ENCODE measurements around the gene NEO1. TPM values are rescaled to one million over a fixed set of nuclear protein-coding genes. Genes with fewer than 3 reads are reported as not detected.
"Not testable (repeated sequence)": the region's sequence is repeated elsewhere in the genome, so short reads cannot be mapped to it uniquely, and the experiment has no call there.

NEO1 gene
- polyA plus RNA-seq, 1 of the 3 experiments (the other 2 are of a cell fraction), result 13.1 TPM

GRCh38 chr15:73166711-73167110 is 114.4 kb downstream of the NEO1 start:
- H3K4me2 ChIP-seq; H3K4me1 ChIP-seq (ENCODE audit: control insufficient read depth in 1 of 2, insufficient read depth in 2 of 2, low read depth in 1 of 2, low read length in 1 of 2); H3F3A ChIP-seq (replicated peaks; ENCODE audit: insufficient read depth); DNase-seq; H3K9me2 ChIP-seq; H2AFZ ChIP-seq (ENCODE audit: low read depth); H3K79me2 ChIP-seq (ENCODE audit: insufficient read depth); H4K20me1 ChIP-seq (ENCODE audit: insufficient read depth); H3K9me3 ChIP-seq; H3K9ac ChIP-seq; H3K4me3 ChIP-seq (ENCODE audit: low read depth in 2 of 2, low read length in 1 of 2); H3K27me3 ChIP-seq (ENCODE audit: insufficient read depth); H3K27ac ChIP-seq (ENCODE audit: low read depth in 2 of 2, low read length in 1 of 2); POLR2A ChIA-PET; H3K36me3 ChIP-seq (replicated peaks in 1 of 2; ENCODE audit: control insufficient read depth in 1 of 2, insufficient read depth in 2 of 2, low read length in 1 of 2): not testable (repeated sequence)
- WGBS (ENCODE audit: low lambda C conversion rate), result no CpG with 5 or more reads among the region's 1 CpG
- CTCF ChIA-PET, result interaction anchor here (0.9 to 1.3 kb wide), 2 partner anchors 9 to 107 kb away, joined by 3 read pairs; no protein-coding TSS in a partner anchor

GRCh38 chr15:73168487-73168886 is 116.2 kb downstream of the NEO1 start:
- no peak for DNase-seq
- CTCF ChIA-PET, result interaction anchor here (1.0 to 1.8 kb wide), 2 partner anchors 9 to 72 kb away, joined by 3 to 5 read pairs; no protein-coding TSS in a partner anchor
- no peaks in the 10 kb centered on the region for H4K20me1 ChIP-seq (ENCODE audit: insufficient read depth)
- no peak overlapping the region for H3K9ac ChIP-seq
- no peak overlapping the region for H3K4me3 ChIP-seq (ENCODE audit: low read depth in 2 of 2, low read length in 1 of 2)
- 96% methylated on average over 3 of the region's 3 CpGs for WGBS (ENCODE audit: low lambda C conversion rate)
- no peaks in the 10 kb centered on the region for H3K79me2 ChIP-seq (ENCODE audit: insufficient read depth)
- no peaks in the 10 kb centered on the region for H3K36me3 ChIP-seq (replicated peaks in 1 of 2; ENCODE audit: control insufficient read depth in 1 of 2, insufficient read depth in 2 of 2, low read length in 1 of 2)
- H3K9me3 ChIP-seq, result peaks cover 5% of the 10 kb centered on the region; the same call in 1 of the 2 replicates
- no peaks in the 10 kb centered on the region; a peak in 1 of 4 replicates for H3K4me1 ChIP-seq (ENCODE audit: control insufficient read depth in 1 of 2, insufficient read depth in 2 of 2, low read depth in 1 of 2, low read length in 1 of 2)
- H2AFZ ChIP-seq (ENCODE audit: low read depth), result no peak overlapping the region
- H3K27ac ChIP-seq (ENCODE audit: low read depth in 2 of 2, low read length in 1 of 2), result no peak overlapping the region
- TF ChIP-seq GABPA (IDR thresholded peaks at IDR 0.05; ENCODE audit: low read depth), result no peak
- no peak for TF ChIP-seq SIN3A (IDR thresholded peaks at IDR 0.05; ENCODE audit: borderline replicate concordance, low read depth, low read length)
- H3K4me2 ChIP-seq, result no peak overlapping the region
- POLR2A ChIA-PET, result no interaction called here
- no peaks in the 10 kb centered on the region for H3K9me2 ChIP-seq
- H3K27me3 ChIP-seq (ENCODE audit: insufficient read depth), result no peaks in the 10 kb centered on the region
- H3F3A ChIP-seq (replicated peaks; ENCODE audit: insufficient read depth), result no peaks in the 10 kb centered on the region

DNA sequence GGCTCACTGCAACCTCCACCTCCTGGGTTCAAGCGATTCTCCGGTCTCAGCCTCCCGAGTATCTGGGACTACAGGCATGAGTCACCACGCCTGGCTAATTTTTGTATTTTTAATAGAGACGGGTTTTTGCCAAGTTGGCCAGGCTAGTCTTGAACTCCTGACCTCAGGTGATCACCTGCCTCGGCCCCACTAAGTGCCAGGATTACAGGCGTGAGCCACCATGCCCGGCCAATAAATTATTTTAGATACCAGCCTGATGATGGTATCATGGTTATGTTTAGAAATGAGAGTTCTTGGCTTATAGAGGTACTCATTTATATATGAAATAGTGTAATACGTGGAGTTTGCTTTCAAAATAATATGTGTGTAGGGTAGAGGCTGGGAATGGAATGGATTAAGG is 119.4 kb downstream of the NEO1 start:
- Histone ChIP-seq H3K9ac (no peak overlapping the region), H3F3A (replicated peaks; ENCODE audit: insufficient read depth) (no peaks in the 10 kb centered on the region), H3K4me1 (ENCODE audit: control insufficient read depth in 1 of 2, insufficient read depth in 2 of 2, low read depth in 1 of 2, low read length in 1 of 2) (peaks cover 0 to 4% of the 10 kb centered on the region in 2 experiments; a peak in 2 of 4 replicates), H4K20me1 (ENCODE audit: insufficient read depth) (no peaks in the 10 kb centered on the region), H3K27me3 (ENCODE audit: insufficient read depth) (no peaks in the 10 kb centered on the region), H2AFZ (ENCODE audit: low read depth) (no peak overlapping the region), H3K9me3 (no peaks in the 10 kb centered on the region), H3K27ac (ENCODE audit: low read depth in 2 of 2, low read length in 1 of 2) (no peak overlapping the region), H3K4me3 (ENCODE audit: low read depth in 2 of 2, low read length in 1 of 2) (no peak overlapping the region), H3K4me2 (no peak overlapping the region), H3K79me2 (ENCODE audit: insufficient read depth) (no peaks in the 10 kb centered on the region), H3K9me2 (no peaks in the 10 kb centered on the region), H3K36me3 (replicated peaks in 1 of 2; ENCODE audit: control insufficient read depth in 1 of 2, insufficient read depth in 2 of 2, low read length in 1 of 2) (peaks cover 1 to 3% of the 10 kb centered on the region in 2 experiments)
- DNase-seq, result no peak
- CTCF ChIA-PET, result no interaction called here
- no peak for TF ChIP-seq POLR2AphosphoS5 (IDR thresholded peaks at IDR 0.05; ENCODE audit: low read depth, low read length)
- no peak for TF ChIP-seq ELF1 (IDR thresholded peaks at IDR 0.05)
- TF ChIP-seq RAD21 (IDR thresholded peaks at IDR 0.05; ENCODE audit: low read length), result no peak
- TF ChIP-seq TCF12 (IDR thresholded peaks at IDR 0.05), result no peak
- TF ChIP-seq FOXJ3 (CRISPR knock-in tag; IDR thresholded peaks at IDR 0.05), result no peak
- TF ChIP-seq REST (IDR thresholded peaks at IDR 0.05; ENCODE audit: low read depth, low read length), result no peak
- no peak for TF ChIP-seq NFIC (IDR thresholded peaks at IDR 0.05; ENCODE audit: borderline replicate concordance)
- TF ChIP-seq EZH2phosphoT487 (IDR thresholded peaks at IDR 0.05; ENCODE audit: borderline replicate concordance, low read depth), result no peak
- no peak for TF ChIP-seq SMC3 (IDR thresholded peaks at IDR 0.05; ENCODE audit: low read depth, low read length)
- no peak for TF ChIP-seq PBX3 (IDR thresholded peaks at IDR 0.05)
- POLR2A ChIA-PET, result no interaction called here
- 89% methylated on average over 9 of the region's 9 CpGs for WGBS (ENCODE audit: low lambda C conversion rate)
